Fibroblast of mammary gland (primary cell): ENCODE measurements around the gene DSG2.
A peak's percentile ranks its signal among the peaks of the same experiment; 100 is the strongest.

Experiments used
- DNase-seq: peaks from one replicate; pipeline ENCODE4 v3.0.0-alpha.2; 2010; ENCODE audit warnings: low read depth
- H3K4me3 ChIP-seq: 2 replicates; pipeline ENCODE4 v1.5.1; 2011; ENCODE audit warnings: low read depth, mild to moderate bottlenecking, low read length, moderate library complexity; ENCODE audit not compliant: control insufficient read depth
- TF ChIP-seq, protein P1 (sequence below): conservative IDR thresholded peaks from 2 replicates; pipeline ENCODE4 v1.5.1; 2011; ENCODE audit warnings: low read depth, low read length, inconsistent platforms; ENCODE audit not compliant: control insufficient read depth, insufficient read depth

The DSG2 gene

DNA sequence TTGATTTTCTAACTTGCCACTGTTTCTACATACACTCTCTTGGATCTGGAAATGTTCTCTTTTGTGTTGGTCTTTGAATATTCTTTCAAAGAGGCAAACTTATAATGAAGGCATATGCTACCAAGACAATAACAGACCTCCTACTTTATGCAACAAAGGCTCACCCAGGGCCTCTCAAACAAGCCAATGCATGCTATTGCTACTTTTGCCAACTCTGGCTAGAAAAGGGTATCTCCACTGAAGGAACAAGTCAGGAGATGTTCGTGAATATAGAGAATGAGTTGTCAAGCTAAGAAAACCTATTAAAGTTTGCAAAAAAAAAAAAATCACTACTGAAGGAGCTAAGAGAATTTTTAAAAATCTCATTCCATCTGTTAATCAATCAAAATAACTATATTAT is 15.9 kb upstream of the DSG2 start:
- TF ChIP-seq, protein P1, sequence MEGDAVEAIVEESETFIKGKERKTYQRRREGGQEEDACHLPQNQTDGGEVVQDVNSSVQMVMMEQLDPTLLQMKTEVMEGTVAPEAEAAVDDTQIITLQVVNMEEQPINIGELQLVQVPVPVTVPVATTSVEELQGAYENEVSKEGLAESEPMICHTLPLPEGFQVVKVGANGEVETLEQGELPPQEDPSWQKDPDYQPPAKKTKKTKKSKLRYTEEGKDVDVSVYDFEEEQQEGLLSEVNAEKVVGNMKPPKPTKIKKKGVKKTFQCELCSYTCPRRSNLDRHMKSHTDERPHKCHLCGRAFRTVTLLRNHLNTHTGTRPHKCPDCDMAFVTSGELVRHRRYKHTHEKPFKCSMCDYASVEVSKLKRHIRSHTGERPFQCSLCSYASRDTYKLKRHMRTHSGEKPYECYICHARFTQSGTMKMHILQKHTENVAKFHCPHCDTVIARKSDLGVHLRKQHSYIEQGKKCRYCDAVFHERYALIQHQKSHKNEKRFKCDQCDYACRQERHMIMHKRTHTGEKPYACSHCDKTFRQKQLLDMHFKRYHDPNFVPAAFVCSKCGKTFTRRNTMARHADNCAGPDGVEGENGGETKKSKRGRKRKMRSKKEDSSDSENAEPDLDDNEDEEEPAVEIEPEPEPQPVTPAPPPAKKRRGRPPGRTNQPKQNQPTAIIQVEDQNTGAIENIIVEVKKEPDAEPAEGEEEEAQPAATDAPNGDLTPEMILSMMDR, result no peak
- no peak overlapping the region for H3K4me3 ChIP-seq
- no peak for DNase-seq

DNA sequence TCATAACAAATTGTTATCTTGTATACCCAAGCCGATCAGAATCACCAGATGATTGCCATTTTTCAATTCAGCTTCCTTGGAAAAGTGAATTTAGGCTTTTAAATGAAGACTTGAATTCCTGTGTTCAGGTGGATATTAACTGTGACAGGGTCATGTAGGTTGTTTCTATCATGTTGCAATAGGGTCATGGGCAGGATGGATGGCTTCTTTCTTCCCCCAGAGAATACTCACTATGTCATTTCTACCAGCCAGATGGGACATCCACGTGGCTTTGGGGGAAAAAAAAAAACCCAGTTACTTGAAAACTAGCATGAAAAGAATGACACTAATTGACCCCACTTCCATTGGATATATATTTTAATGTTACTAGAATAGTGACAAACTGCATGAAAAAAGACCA is 14.6 kb upstream of the DSG2 start:
- TF ChIP-seq, protein P1, result no peak
- no peak for DNase-seq
- H3K4me3 ChIP-seq, result no peak overlapping the region

DNA sequence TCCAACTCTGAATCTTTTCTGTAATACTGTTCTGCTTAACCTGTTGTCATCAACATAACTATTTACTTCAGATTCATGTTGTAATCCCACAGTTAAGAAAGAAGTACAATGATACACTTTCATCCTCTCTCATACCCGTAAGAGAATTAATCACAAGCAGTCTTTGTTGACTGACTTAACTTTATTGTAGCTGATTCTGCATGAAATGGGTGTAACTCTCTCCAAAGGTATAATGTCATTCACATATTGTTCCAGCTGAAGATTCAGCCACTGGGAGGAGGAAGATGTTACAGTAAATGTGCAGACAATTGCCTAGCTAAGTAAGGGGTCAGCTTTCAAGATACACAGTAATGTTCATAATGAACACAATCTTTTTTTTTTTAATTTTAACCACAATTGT is 13.5 kb upstream of the DSG2 start:
- DNase-seq, result no peak
- TF ChIP-seq, protein P1, result no peak
- H3K4me3 ChIP-seq, result no peak overlapping the region

DNA sequence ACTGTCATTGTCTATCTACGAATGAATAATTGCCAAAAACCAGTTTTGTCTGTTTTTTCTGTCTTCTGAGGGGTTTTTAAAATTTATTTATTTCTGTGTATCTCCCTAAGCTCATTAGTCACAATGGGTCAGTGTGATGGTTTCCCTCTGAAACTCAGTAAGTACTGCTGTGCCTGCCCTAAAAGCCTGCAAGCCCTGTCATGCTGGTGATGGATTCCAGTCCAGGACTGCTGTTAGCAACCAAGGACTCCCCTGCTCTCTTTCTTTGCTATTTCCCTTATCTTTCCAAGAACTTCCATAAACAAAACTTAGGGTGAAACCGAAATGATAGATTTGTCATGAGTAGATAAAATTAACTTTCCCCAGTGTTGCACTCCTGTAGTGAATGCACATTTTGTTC is 11.8 kb upstream of the DSG2 start:
- TF ChIP-seq, protein P1, result no peak
- no peak for DNase-seq
- no peak overlapping the region for H3K4me3 ChIP-seq

DNA sequence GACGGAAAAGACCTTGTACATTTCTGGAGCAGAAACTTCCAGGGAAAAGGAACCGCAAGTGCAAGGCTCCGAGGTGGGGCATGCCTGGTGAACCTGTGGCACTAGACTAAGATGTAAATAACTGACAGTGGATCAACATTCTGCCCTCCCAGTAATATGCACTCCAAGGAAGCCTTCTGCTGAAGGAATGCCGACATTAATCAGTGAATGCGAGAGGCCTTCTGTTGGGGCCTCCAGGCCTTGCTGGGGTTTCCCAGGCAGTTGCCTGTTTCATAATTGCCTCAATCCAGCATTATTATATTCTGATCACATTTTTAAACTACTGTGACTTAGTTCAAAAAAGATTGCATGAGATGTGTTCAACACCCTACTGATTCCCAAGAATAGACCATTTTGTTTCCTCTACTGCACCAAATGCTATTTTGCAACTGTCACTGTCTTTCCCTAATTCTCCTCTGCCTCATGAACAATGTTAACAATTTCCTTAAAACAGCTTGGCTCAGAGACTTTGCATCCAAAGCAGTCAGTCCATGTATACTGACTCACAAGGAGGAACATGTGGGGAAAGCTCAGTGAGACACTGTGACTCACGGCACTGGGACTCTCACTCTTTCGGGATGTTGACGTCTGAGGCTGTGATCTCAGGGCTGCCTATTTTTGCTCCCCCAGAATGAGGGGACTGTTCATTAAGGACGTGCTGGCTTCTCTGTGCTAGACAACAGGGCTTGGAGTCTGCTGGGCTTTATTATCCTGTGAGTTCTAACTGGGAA is 10.5 kb upstream of the DSG2 start:
- DNase-seq, result peak; percentile 92

DNA sequence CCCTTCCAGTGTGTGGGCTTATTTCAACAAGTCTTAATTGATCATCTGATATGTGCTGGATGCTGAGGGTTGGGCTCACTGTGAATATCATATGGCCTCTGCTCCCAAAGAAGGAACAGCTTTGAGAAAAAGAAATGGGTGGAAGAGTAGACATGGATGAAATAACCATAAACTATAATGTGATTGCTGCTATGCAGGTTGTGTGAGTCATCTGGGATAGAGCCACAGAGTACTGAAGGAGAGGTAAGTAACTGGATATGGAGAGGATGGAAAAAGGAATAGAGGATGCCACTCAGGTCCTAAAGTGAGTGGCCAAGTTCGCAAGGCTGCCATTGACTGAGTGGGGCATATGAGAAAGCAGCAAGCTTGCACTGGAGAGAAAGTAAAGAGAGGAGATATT is 8.7 kb upstream of the DSG2 start:
- TF ChIP-seq, protein P1, result no peak
- H3K4me3 ChIP-seq, result no peak overlapping the region
- peak; percentile 8 for DNase-seq

More for the DNA sequence above, 10.5 kb upstream of the DSG2 start:
- H3K4me3 ChIP-seq, result no peak overlapping the region
- TF ChIP-seq, protein P1, result no peak
